Activated naive CD8-positive, alpha-beta T cell treated with anti-CD3 and anti-CD28 coated beads, Interleukin-2, amount 10 ng/mL, durations not matched to agents 7 days and 5 days (primary cell): ENCODE data around the gene TRPM2. TPM values are rescaled to one million over a fixed set of nuclear protein-coding genes. Genes with fewer than 3 reads are reported as not detected.

ENCODE experiments used
- ATAC-seq: fragments of 150-1000 bp; cut with Tn5 transposase; one replicate; pipeline ENCODE4 v1.10.0; 2021; ENCODE audit warnings: low read depth, moderate library complexity
- POLR2A ChIA-PET: fragments of 350-600 bp; sonication (Branson Sonifier 250); formaldehyde crosslinking; loops from one replicate; lab custom pipeline; 2021; ENCODE audit warnings: antibody characterized with exemption; lab: Charles Lee
- DNase-seq: peaks from one replicate; pipeline ENCODE4 v3.0.0; 2021
- H3K27ac Mint-ChIP-seq: one replicate; pipeline ENCODE4 v1.8.0; 2022; ENCODE audit warnings: mild to moderate bottlenecking, mixed read lengths
- H3K27me3 Mint-ChIP-seq: one replicate; pipeline ENCODE4 v1.8.0; 2022; ENCODE audit warnings: mild to moderate bottlenecking, moderate library complexity, mixed read lengths
- H3K36me3 Mint-ChIP-seq: one replicate; pipeline ENCODE4 v1.8.0; 2021; ENCODE audit warnings: mild to moderate bottlenecking, mixed read lengths
- H3K4me1 Mint-ChIP-seq: one replicate; pipeline ENCODE4 v1.8.0; 2021; ENCODE audit warnings: mixed read lengths
- H3K4me3 Mint-ChIP-seq: one replicate; pipeline ENCODE4 v1.8.0; 2022; ENCODE audit warnings: mild to moderate bottlenecking, moderate library complexity, mixed read lengths
- H3K9me3 Mint-ChIP-seq: one replicate; pipeline ENCODE4 v1.8.0; 2021; ENCODE audit warnings: mixed read lengths
- total RNA-seq, 2 experiments: library from RNA; stranded (reverse); gene quantifications; one replicate each; pipeline ENCODE4 v1.2.3, GENCODE V29; 2021

The TRPM2 gene
- total RNA-seq, 2 experiments from 2014 or later: 29.6 to 31.1 TPM

- no peak overlapping the region for H3K4me3 Mint-ChIP-seq
- DNase-seq (no peak), ATAC-seq (no peak)
- no peak overlapping the region for H3K27ac Mint-ChIP-seq
- H3K4me1 Mint-ChIP-seq: no peaks in the 10 kb centered on the region
- no peaks in the 10 kb centered on the region for H3K27me3 Mint-ChIP-seq
- POLR2A ChIA-PET: no interaction called here
- peaks cover 2% of the 10 kb centered on the region for H3K36me3 Mint-ChIP-seq
- no peaks in the 10 kb centered on the region for H3K9me3 Mint-ChIP-seq
These were observed 27.2 kb upstream of the TRPM2 start for GRCh38 chr21:44326272-44326647.

- no peaks in the 10 kb centered on the region for H3K27me3 Mint-ChIP-seq
- H3K9me3 Mint-ChIP-seq: no peaks in the 10 kb centered on the region
- no peak for ATAC-seq
- no peak overlapping the region for H3K4me3 Mint-ChIP-seq
- no peaks in the 10 kb centered on the region for H3K36me3 Mint-ChIP-seq
- DNase-seq: no peak
- no peak overlapping the region for H3K27ac Mint-ChIP-seq
- H3K4me1 Mint-ChIP-seq: no peaks in the 10 kb centered on the region
- POLR2A ChIA-PET: no interaction called here
These were observed 26.5 kb upstream of the TRPM2 start for GRCh38 chr21:44326716-44327602.

- Mint-ChIP-seq H3K27ac (no peak overlapping the region), H3K27me3 (no peaks in the 10 kb centered on the region), H3K4me3 (no peak overlapping the region), H3K4me1 (no peaks in the 10 kb centered on the region), H3K9me3 (no peaks in the 10 kb centered on the region), H3K36me3 (no peaks in the 10 kb centered on the region)
- POLR2A ChIA-PET: no interaction called here
- ATAC-seq (no peak), DNase-seq (no peak)
These were observed 25.8 kb upstream of the TRPM2 start for GRCh38 chr21:44327603-44327974.

GRCh38 chr21:44328242-44328895 lies 25.1 kb upstream of the TRPM2 start:
- DNase-seq (no peak), ATAC-seq (no peak)
- Mint-ChIP-seq H3K27me3 (no peaks in the 10 kb centered on the region), H3K4me3 (no peak overlapping the region), H3K4me1 (no peaks in the 10 kb centered on the region), H3K9me3 (no peaks in the 10 kb centered on the region), H3K36me3 (no peaks in the 10 kb centered on the region), H3K27ac (no peak overlapping the region)
- POLR2A ChIA-PET: no interaction called here

GRCh38 chr21:44329086-44329889 lies 24.1 kb upstream of the TRPM2 start:
- H3K27me3 Mint-ChIP-seq: no peaks in the 10 kb centered on the region
- H3K27ac Mint-ChIP-seq: no peak overlapping the region
- no peaks in the 10 kb centered on the region for H3K36me3 Mint-ChIP-seq
- no peak overlapping the region for H3K4me3 Mint-ChIP-seq
- DNase-seq (no peak), ATAC-seq (no peak)
- H3K9me3 Mint-ChIP-seq: no peaks in the 10 kb centered on the region
- POLR2A ChIA-PET: interaction anchor here (0.8 kb wide), 1 partner anchor 9 kb away, joined by 3 read pairs; no protein-coding TSS in a partner anchor
- no peaks in the 10 kb centered on the region for H3K4me1 Mint-ChIP-seq

GRCh38 chr21:44329971-44330681 lies 23.3 kb upstream of the TRPM2 start:
- Mint-ChIP-seq H3K27me3 (no peaks in the 10 kb centered on the region), H3K4me1 (no peaks in the 10 kb centered on the region), H3K4me3 (no peak overlapping the region), H3K36me3 (no peaks in the 10 kb centered on the region), H3K9me3 (no peaks in the 10 kb centered on the region), H3K27ac (no peak overlapping the region)
- POLR2A ChIA-PET: no interaction called here
- ATAC-seq (no peak), DNase-seq (no peak)

- DNase-seq (no peak), ATAC-seq (no peak)
- Mint-ChIP-seq H3K9me3 (no peaks in the 10 kb centered on the region), H3K27ac (no peak overlapping the region), H3K27me3 (no peaks in the 10 kb centered on the region), H3K36me3 (no peaks in the 10 kb centered on the region), H3K4me3 (no peak overlapping the region), H3K4me1 (no peaks in the 10 kb centered on the region)
- POLR2A ChIA-PET: no interaction called here
These were observed 22.7 kb upstream of the TRPM2 start for GRCh38 chr21:44330698-44331097.

- H3K27me3 Mint-ChIP-seq: no peaks in the 10 kb centered on the region
- no peak overlapping the region for H3K27ac Mint-ChIP-seq
- H3K4me3 Mint-ChIP-seq: no peak overlapping the region
- ATAC-seq (no peak), DNase-seq (no peak)
- H3K4me1 Mint-ChIP-seq: no peaks in the 10 kb centered on the region
- H3K9me3 Mint-ChIP-seq: no peaks in the 10 kb centered on the region
- no peaks in the 10 kb centered on the region for H3K36me3 Mint-ChIP-seq
- POLR2A ChIA-PET: no interaction called here
These were observed 22.2 kb upstream of the TRPM2 start for GRCh38 chr21:44331209-44331608.

- H3K27me3 Mint-ChIP-seq: no peaks in the 10 kb centered on the region
- H3K4me1 Mint-ChIP-seq: no peaks in the 10 kb centered on the region
- POLR2A ChIA-PET: no interaction called here
- DNase-seq (no peak), ATAC-seq (no peak)
- no peak overlapping the region for H3K4me3 Mint-ChIP-seq
- no peaks in the 10 kb centered on the region for H3K36me3 Mint-ChIP-seq
- H3K27ac Mint-ChIP-seq: no peak overlapping the region
- H3K9me3 Mint-ChIP-seq: no peaks in the 10 kb centered on the region
These were observed 21.6 kb upstream of the TRPM2 start for GRCh38 chr21:44331650-44332307.

- H3K4me3 Mint-ChIP-seq: no peak overlapping the region
- POLR2A ChIA-PET: no interaction called here
- DNase-seq (no peak), ATAC-seq (no peak)
- no peak overlapping the region for H3K27ac Mint-ChIP-seq
- H3K27me3 Mint-ChIP-seq: no peaks in the 10 kb centered on the region
- H3K9me3 Mint-ChIP-seq: no peaks in the 10 kb centered on the region
- H3K36me3 Mint-ChIP-seq: no peaks in the 10 kb centered on the region
- no peaks in the 10 kb centered on the region for H3K4me1 Mint-ChIP-seq
These were observed 21.0 kb upstream of the TRPM2 start for GRCh38 chr21:44332383-44332782.

GRCh38 chr21:44332965-44333364 lies 20.5 kb upstream of the TRPM2 start:
- H3K9me3 Mint-ChIP-seq: no peaks in the 10 kb centered on the region
- H3K36me3 Mint-ChIP-seq: no peaks in the 10 kb centered on the region
- no peaks in the 10 kb centered on the region for H3K27me3 Mint-ChIP-seq
- POLR2A ChIA-PET: no interaction called here
- ATAC-seq (no peak), DNase-seq (no peak)
- no peaks in the 10 kb centered on the region for H3K4me1 Mint-ChIP-seq
- no peak overlapping the region for H3K27ac Mint-ChIP-seq
- H3K4me3 Mint-ChIP-seq: no peak overlapping the region

GRCh38 chr21:44333509-44334328 lies 19.7 kb upstream of the TRPM2 start:
- Mint-ChIP-seq H3K4me3 (no peak overlapping the region), H3K36me3 (no peaks in the 10 kb centered on the region), H3K9me3 (no peaks in the 10 kb centered on the region), H3K27ac (no peak overlapping the region), H3K4me1 (no peaks in the 10 kb centered on the region), H3K27me3 (no peaks in the 10 kb centered on the region)
- POLR2A ChIA-PET: interaction anchor here (1.4 kb wide), 1 partner anchor 123 kb away, joined by 3 read pairs; no protein-coding TSS in a partner anchor
- ATAC-seq (no peak), DNase-seq (no peak)
